HG03025 (cell line): Measurements from ENCODE around the gene PUM2.
"Not testable (repeated sequence)": the region's sequence is repeated elsewhere in the genome, so short reads cannot be mapped to it uniquely, and the experiment has no call there.

Source experiments
- ATAC-seq: cut with Tn5 transposase; IDR thresholded peaks from one replicate; pipeline ENCODE4 v1.9.1; 2021; ENCODE audit warnings: mild to moderate bottlenecking, moderate library complexity; ENCODE audit not compliant: unreplicated experiment, low FRiP score

The PUM2 gene

GRCh38 chr2:20371323-20372025, 20.8 kb upstream of the PUM2 start:
- ATAC-seq = no peak

DNA sequence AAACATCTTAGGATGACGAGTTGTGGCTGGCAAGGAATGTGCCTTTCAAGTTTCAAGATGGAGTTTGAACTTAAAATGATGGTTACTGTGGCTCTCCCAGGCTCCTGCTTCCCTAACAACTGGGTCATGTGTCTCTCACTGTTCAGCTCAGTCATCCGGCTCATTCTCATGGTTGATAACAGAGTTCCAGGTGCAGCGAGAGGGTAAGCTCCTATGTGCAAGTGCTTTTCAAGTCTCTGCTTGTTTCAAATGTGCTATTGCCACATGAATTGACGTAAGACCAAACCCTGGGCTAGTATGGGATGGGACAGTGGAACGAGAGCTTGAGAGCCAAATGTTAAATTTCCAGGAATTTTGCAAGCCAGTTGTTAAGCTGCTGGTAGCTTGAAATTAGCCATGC, 19.5 kb upstream of the PUM2 start:
- ATAC-seq = no peak

GRCh38 chr2:20369366-20369765, 18.7 kb upstream of the PUM2 start:
- no peak for ATAC-seq

GRCh38 chr2:20368706-20369105, 18.1 kb upstream of the PUM2 start:
- ATAC-seq = no peak

GRCh38 chr2:20367929-20368328, 17.3 kb upstream of the PUM2 start:
- ATAC-seq = not testable (repeated sequence)

DNA sequence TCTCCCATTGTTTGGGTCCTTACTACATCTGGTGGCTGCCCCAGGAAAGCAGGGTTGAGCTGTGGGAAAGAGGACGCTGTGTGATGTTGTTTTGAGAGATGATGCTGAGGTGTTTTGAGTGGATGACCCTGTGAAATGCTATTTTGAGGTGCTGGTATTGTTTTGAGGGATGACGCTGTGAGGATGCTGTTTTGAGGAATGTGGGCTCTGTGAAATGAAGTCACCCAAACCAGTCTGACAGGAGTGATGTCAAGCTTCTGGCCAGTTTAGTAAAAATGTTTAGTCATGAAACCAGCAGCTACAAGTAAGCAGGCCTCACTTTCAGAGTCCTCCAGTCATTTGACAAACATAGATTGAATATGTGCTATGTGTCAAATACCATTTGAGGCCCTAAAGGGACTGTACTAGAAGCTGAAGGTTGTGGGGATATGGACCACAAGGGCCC, 16.1 kb upstream of the PUM2 start:
- no peak for ATAC-seq

GRCh38 chr2:20365249-20365817, 14.7 kb upstream of the PUM2 start:
- peak; percentile 93 for ATAC-seq

GRCh38 chr2:20363578-20363977, 12.9 kb upstream of the PUM2 start:
- ATAC-seq = no peak

- ATAC-seq = no peak
These were observed 12.2 kb upstream of the PUM2 start for GRCh38 chr2:20362701-20363435.

DNA sequence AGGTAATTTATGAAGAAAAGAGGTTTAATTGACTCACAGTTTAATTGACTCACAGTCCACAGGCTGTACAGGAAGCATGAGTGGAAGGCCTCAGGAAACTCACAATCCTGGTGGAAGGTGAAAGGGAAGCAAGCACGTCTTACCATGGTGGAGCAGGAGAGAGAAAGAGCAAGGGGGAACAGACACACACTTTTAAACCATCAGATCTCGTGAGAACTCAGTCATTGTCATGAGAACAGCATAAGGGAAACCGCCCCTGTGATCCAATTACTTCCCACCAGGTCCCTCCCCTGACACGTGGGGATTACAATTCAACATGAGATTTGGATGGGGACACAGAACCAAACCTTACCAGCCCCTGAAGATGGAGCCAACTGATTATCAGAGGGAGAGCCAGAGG, 11.2 kb upstream of the PUM2 start:
- ATAC-seq = no peak

GRCh38 chr2:20359096-20359495, 8.5 kb upstream of the PUM2 start:
- no peak for ATAC-seq

- no peak for ATAC-seq
These were observed 7.2 kb upstream of the PUM2 start for GRCh38 chr2:20357638-20358389.

DNA sequence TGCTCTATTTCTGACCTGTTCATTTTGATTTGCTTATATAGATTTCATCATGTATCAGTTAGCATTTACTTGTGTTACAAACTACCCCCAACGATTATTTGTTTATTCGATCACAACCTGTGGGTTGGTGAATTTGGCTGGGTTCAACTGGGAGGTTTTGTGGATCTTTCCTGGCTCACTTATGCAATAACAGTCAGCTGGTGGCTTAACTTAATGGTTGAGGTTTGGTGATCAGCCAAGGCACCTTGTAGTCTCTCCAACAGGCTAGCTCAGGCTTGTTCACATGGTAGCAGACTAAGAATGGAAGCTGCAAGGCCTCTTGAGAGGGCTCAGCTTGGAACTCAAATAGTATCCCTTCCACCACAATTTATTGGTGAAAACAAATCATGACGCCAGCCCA, 5.4 kb upstream of the PUM2 start:
- no peak for ATAC-seq

DNA sequence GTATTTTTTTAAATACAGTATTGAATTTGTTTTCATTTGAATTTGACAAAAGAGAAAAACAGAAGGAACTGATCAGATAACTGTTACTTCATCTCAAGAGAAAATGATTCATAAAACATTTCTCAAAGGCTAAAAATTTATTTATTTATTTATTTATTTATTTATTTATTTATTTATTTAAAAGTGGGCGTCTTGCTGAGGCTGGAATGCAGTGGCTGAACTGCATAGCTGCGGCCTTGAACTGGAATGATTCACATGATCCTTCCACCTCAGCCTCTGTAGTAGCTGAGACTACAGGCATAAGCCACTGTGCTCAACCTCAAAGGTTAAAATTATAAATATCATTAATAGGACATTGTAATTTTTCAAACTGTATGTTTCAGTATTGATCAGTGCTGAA, 4.5 kb upstream of the PUM2 start:
- ATAC-seq = no peak

DNA sequence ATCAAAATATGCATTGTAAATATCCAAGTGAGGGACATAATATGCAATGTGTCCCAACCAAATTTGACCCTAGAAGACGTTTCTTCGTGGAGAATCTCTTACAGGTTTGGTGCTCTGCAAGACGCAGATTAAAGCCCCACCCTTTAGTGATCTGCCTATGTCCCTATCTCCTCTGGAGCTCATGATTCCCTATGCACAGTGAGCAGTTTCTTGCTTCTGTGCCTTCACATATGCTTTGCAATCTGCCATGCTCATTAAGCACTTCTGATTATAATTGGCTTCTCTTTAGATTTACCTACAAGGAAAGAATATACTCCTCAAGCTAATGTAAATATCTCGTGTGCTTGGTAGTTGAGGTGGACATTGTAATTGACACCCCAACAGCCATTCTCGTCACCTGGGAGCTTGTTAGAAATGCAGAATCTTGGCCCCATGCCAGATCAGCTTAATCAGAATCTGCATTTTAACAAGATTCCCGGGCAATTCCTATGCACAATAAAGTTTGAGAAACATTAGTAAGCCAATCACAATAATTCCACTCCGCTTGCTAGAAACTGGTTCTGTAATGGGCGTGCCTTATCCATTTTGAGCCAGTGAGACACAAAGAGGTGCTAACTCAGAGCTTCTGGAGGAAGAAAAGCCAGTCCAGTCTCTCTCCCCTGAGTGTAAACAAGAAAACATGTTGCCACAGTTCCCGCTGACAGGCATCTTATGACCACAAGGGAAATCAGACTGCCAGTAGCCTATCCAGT, 2.8 kb upstream of the PUM2 start:
- no peak for ATAC-seq

DNA sequence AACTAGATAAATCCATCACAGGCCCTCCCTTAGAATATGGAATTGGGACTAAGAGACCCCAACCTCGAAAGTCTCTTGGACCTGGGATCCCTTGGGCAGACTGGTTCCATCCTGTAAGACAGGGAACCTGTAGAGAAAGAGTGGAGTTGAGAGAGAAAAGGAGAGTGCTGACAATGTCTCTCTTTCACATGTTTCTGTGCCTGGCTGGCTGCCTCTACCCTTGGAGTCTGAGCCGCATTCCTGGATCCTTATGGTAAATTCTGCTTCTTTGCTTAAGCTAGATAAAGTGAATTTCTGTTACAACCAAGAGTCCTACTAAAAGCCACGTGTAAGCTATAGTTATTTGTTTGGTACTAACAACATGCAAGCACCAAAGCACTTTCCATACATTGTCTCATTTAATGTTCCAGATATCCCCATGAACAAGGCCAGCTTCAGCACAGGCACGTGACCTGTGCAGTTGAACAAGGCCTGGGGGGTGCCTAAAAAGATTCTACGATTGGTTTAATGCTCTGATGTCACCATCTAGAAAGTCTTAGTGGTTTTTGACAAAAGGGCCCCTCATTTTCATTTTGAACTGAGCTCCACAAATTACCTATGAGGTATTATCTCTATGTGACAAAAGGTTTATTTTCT, 2.1 kb upstream of the PUM2 start:
- ATAC-seq = no peak

DNA sequence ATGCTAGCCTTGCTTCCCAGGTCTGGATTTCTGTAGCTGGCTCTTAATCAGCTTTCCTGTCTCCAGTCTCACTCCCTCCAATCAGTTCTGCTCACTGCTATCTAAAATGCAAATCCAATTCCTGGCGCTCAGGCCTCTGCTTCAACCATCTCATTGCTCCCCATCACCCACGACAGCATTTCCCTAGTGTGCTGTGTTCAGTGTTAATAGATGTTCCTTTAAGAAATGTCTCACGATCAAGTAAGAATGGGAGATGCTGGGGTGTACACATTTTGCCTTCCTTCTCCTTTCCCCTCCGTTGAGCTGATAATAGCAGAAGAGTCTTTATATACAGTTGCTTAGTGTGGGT, 1.6 kb upstream of the PUM2 start:
- ATAC-seq = no peak

- ATAC-seq = no peak
These were observed 1.0 kb upstream of the PUM2 start for GRCh38 chr2:20351555-20352229.

GRCh38 chr2:20350041-20350712, 467 bp downstream of the PUM2 start:
- peak; percentile 38 for ATAC-seq
